Measurements from ENCODE around the gene REM1.

Gene REM1

GRCh38 chr20:31527266-31527665, 52.2 kb downstream of the REM1 start:
- no peak for DNase-seq
